AG10803 (cell line): ENCODE measurements around the gene ACOT7.
"Not testable (repeated sequence)": the region's sequence is repeated elsewhere in the genome, so short reads cannot be mapped to it uniquely, and the experiment has no call there.

Source experiments
- DNase-seq: peaks from one replicate; pipeline ENCODE4 v3.0.0; 2010; ENCODE audit warnings: low read depth
- H3K4me3 ChIP-seq: 2 replicates; pipeline ENCODE4 v1.5.1; 2011; ENCODE audit warnings: mild to moderate bottlenecking, low read length, control low read depth
- CTCF ChIP-seq: conservative IDR thresholded peaks from 2 replicates; pipeline ENCODE4 v1.5.1; 2011; ENCODE audit warnings: mild to moderate bottlenecking, low read length, control low read depth, inconsistent platforms

The ACOT7 gene

GRCh38 chr1:6393400-6394187 is at the start of gene ACOT7:
TSS of gene ACOT7 (minus strand) at chr1:6393767. CDS start at chr1:6393399, 368 bp downstream.
- TF ChIP-seq CTCF = peak; percentile 30; the same call in 1 of the 2 replicates
- peak; percentile 83 for DNase-seq

GRCh38 chr1:6441586-6441985 is 48.0 kb upstream of the ACOT7 start:
- DNase-seq = no peak
- TF ChIP-seq CTCF = no peak
- H3K4me3 ChIP-seq = no peak overlapping the region

More at GRCh38 chr1:6393400-6394187, at the start of gene ACOT7:
- peak within 1 kb of the TSS; percentile 70 for H3K4me3 ChIP-seq

- no peak overlapping the region for H3K4me3 ChIP-seq
- no peak for TF ChIP-seq CTCF
- DNase-seq = peak; percentile 17
Measured at GRCh38 chr1:6440198-6441126, 46.9 kb upstream of the ACOT7 start.

- peak; percentile 87 for TF ChIP-seq CTCF
- no peak overlapping the region for H3K4me3 ChIP-seq
- DNase-seq = no peak
Measured at GRCh38 chr1:6438047-6438525, 44.5 kb upstream of the ACOT7 start.

GRCh38 chr1:6437012-6437700 is 43.6 kb upstream of the ACOT7 start:
- DNase-seq = not testable (repeated sequence)

GRCh38 chr1:6436277-6436676 is 42.7 kb upstream of the ACOT7 start:
- not testable (repeated sequence) for DNase-seq, H3K4me3 ChIP-seq

More at GRCh38 chr1:6437012-6437700, 43.6 kb upstream of the ACOT7 start:
- not testable (repeated sequence) for H3K4me3 ChIP-seq

GRCh38 chr1:6435547-6435946 is 42.0 kb upstream of the ACOT7 start:
- no peak overlapping the region for H3K4me3 ChIP-seq
- DNase-seq = no peak
- TF ChIP-seq CTCF = no peak
